SU-DHL-6 (cell line): Measurements from ENCODE around the gene TEX19.
"Not testable (repeated sequence)": the region's sequence is repeated elsewhere in the genome, so short reads cannot be mapped to it uniquely, and the experiment has no call there.

Experiments used
- H2AFZ ChIP-seq: fragments of 200-600 bp; sonication (generic); 2 replicates; pipeline ENCODE4 v1.6.1; 2014; ENCODE audit warnings: low read depth, mild to moderate bottlenecking, moderate library complexity, mixed read lengths, antibody characterized with exemption, low read length; ENCODE audit not compliant: severe bottlenecking
- H3F3A ChIP-seq: fragments of 200-600 bp; shearing (Covaris generic); 2 replicates; pipeline ENCODE4 v1.6.0; 2016; ENCODE audit warnings: antibody characterized with exemption, mild to moderate bottlenecking; ENCODE audit not compliant: insufficient read depth
- H3K27ac ChIP-seq: fragments of 200-600 bp; sonication (generic); 2 replicates; pipeline ENCODE4 v1.5.1; 2016; ENCODE audit warnings: low read depth, mild to moderate bottlenecking, low read length, moderate library complexity, mixed read lengths
- H3K27me3 ChIP-seq: fragments of 200-600 bp; sonication (generic), shearing (Covaris generic); 2 replicates; pipeline ENCODE4 v1.6.0; 2014; ENCODE audit warnings: mild to moderate bottlenecking, low read length
- H3K36me3 ChIP-seq: fragments of 200-600 bp; sonication (generic); 2 replicates; pipeline ENCODE4 v1.6.1; 2014; ENCODE audit warnings: mild to moderate bottlenecking, low read length, mixed read lengths
- H3K4me2 ChIP-seq: fragments of 300-600, 200-600 bp; shearing (Covaris generic), sonication (generic); 2 replicates; pipeline ENCODE4 v1.6.0; 2014; ENCODE audit warnings: low read length, low read depth, mild to moderate bottlenecking; ENCODE audit not compliant: poor library complexity, severe bottlenecking
- H3K4me3 ChIP-seq: fragments of 200-600 bp; sonication (generic); 2 replicates; pipeline ENCODE4 v1.5.1; 2014; ENCODE audit warnings: antibody characterized with exemption, low read length, mild to moderate bottlenecking, mixed read lengths; ENCODE audit not compliant: insufficient read depth, poor library complexity, severe bottlenecking
- H3K79me2 ChIP-seq: fragments of 200-600 bp; sonication (generic); 2 replicates; pipeline ENCODE4 v1.6.1; 2014; ENCODE audit warnings: mild to moderate bottlenecking, low read length, moderate library complexity; ENCODE audit not compliant: insufficient read depth
- H3K9ac ChIP-seq: fragments of 200-600 bp; sonication (generic); 2 replicates; pipeline ENCODE4 v1.7.0; 2014; ENCODE audit warnings: mild to moderate bottlenecking, low read length
- H3K9me2 ChIP-seq: fragments of 200-600 bp; sonication (generic); replicated peaks from 2 replicates; pipeline ENCODE4 v1.6.1; 2014; ENCODE audit warnings: low read length; ENCODE audit not compliant: insufficient read depth
- H3K9me3 ChIP-seq: fragments of 200-600 bp; sonication (generic); 2 replicates; pipeline ENCODE4 v1.6.1; 2014; ENCODE audit warnings: low read length, mixed read lengths; ENCODE audit not compliant: insufficient read depth
- H4K20me1 ChIP-seq: fragments of 200-600 bp; sonication (generic); 2 replicates; pipeline ENCODE4 v1.6.1; 2014; ENCODE audit warnings: low read depth, mild to moderate bottlenecking, antibody characterized with exemption, low read length, moderate library complexity, mixed read lengths
- EZH2phosphoT487 ChIP-seq: fragments of 200-600 bp; sonication (generic), shearing (Covaris generic); conservative IDR thresholded peaks from 2 replicates; pipeline ENCODE4 v1.6.1; 2018; ENCODE audit warnings: mild to moderate bottlenecking, antibody characterized with exemption, low read length, moderate library complexity, mixed read lengths
- TF ChIP-seq, protein P1 (sequence below): fragments of 200-600 bp; sonication (generic); IDR thresholded peaks from one replicate; pipeline ENCODE4 v1.5.1; 2017; ENCODE audit warnings: antibody characterized with exemption, mild to moderate bottlenecking, low read length, moderate library complexity; ENCODE audit not compliant: insufficient read depth, poor library complexity, severe bottlenecking

TEX19 gene

GRCh38 chr17:82376042-82376730 is 17.1 kb downstream of the TEX19 start:
- no peak overlapping the region for H3K27ac ChIP-seq
- no peaks in the 10 kb centered on the region for H3K79me2 ChIP-seq
- H2AFZ ChIP-seq = no peak overlapping the region
- TF ChIP-seq EZH2phosphoT487 = no peak
- TF ChIP-seq, protein P1, sequence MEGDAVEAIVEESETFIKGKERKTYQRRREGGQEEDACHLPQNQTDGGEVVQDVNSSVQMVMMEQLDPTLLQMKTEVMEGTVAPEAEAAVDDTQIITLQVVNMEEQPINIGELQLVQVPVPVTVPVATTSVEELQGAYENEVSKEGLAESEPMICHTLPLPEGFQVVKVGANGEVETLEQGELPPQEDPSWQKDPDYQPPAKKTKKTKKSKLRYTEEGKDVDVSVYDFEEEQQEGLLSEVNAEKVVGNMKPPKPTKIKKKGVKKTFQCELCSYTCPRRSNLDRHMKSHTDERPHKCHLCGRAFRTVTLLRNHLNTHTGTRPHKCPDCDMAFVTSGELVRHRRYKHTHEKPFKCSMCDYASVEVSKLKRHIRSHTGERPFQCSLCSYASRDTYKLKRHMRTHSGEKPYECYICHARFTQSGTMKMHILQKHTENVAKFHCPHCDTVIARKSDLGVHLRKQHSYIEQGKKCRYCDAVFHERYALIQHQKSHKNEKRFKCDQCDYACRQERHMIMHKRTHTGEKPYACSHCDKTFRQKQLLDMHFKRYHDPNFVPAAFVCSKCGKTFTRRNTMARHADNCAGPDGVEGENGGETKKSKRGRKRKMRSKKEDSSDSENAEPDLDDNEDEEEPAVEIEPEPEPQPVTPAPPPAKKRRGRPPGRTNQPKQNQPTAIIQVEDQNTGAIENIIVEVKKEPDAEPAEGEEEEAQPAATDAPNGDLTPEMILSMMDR = no peak
- H3K9me2 ChIP-seq = no peaks in the 10 kb centered on the region
- no peaks in the 10 kb centered on the region for H3F3A ChIP-seq
- H3K4me3 ChIP-seq = no peak overlapping the region
- H3K36me3 ChIP-seq = no peaks in the 10 kb centered on the region
- no peaks in the 10 kb centered on the region for H3K27me3 ChIP-seq
- no peak overlapping the region for H3K4me2 ChIP-seq
- H4K20me1 ChIP-seq = no peaks in the 10 kb centered on the region
- no peak overlapping the region for H3K9ac ChIP-seq
- no peaks in the 10 kb centered on the region for H3K9me3 ChIP-seq

GRCh38 chr17:82377294-82377693 is 18.2 kb downstream of the TEX19 start:
- H3F3A ChIP-seq, H3K4me2 ChIP-seq, H3K9me2 ChIP-seq, H4K20me1 ChIP-seq, H3K27me3 ChIP-seq, H2AFZ ChIP-seq, H3K79me2 ChIP-seq, H3K9ac ChIP-seq, H3K4me3 ChIP-seq, H3K27ac ChIP-seq, H3K36me3 ChIP-seq, H3K9me3 ChIP-seq: not testable (repeated sequence)

DNA sequence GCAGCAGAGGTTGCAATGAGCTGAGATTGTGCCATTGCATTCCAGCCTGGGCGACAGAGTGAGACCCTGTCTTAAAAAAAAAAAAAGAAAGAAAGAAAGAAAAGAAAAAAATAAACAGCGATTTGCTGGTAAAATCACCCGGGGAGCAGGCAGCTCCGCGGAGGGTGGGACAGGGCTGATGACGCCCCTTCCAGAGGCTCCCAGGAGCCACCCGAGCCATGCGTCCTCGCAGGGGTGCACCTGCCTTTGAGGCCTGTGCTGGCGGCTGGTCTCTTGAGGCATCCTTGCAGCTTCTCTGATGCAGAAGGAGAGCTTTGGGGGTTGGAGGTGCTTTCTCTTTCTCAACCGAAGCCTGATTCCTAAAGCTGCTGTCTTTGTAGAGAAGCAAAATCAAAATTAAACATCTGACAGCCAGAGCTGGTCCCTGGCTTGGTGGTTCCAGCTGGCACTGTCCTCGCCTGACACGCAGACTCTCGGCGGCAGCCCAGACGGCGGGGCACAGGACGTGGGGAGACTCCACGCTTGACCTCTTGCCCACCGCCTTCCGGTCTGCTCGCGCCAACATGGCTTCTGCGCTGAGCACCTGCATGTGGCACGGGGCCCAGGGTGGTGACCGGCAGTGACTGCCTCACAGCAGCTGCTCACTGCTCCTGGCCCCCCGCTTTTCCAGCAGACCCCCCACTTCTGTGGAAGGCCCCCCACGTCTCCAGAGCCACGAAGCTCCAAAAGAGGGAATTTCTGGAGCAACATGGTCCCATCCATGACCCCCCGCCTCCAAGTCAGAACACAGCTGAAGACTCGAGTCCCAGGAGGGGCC is 19.1 kb downstream of the TEX19 start:
- no peaks in the 10 kb centered on the region for H3F3A ChIP-seq
- H3K9ac ChIP-seq = no peak overlapping the region
- no peaks in the 10 kb centered on the region for H3K79me2 ChIP-seq
- no peak overlapping the region for H3K4me3 ChIP-seq
- no peak overlapping the region for H3K4me2 ChIP-seq
- H3K27ac ChIP-seq = no peak overlapping the region
- TF ChIP-seq, protein P1 = no peak
- no peak for TF ChIP-seq EZH2phosphoT487
- H3K27me3 ChIP-seq = no peaks in the 10 kb centered on the region
- H4K20me1 ChIP-seq = no peaks in the 10 kb centered on the region
- H3K9me2 ChIP-seq = no peaks in the 10 kb centered on the region
- no peaks in the 10 kb centered on the region for H3K9me3 ChIP-seq
- no peaks in the 10 kb centered on the region for H3K36me3 ChIP-seq
- no peak overlapping the region for H2AFZ ChIP-seq

GRCh38 chr17:82378741-82379021 is 19.6 kb downstream of the TEX19 start:
- Histone ChIP-seq H3K36me3 (no peaks in the 10 kb centered on the region), H3K4me3 (no peak overlapping the region), H3K27ac (no peak overlapping the region), H3K9me3 (no peaks in the 10 kb centered on the region), H3K9ac (no peak overlapping the region), H3F3A (no peaks in the 10 kb centered on the region), H3K4me2 (no peak overlapping the region), H3K27me3 (no peaks in the 10 kb centered on the region), H3K79me2 (no peaks in the 10 kb centered on the region), H4K20me1 (no peaks in the 10 kb centered on the region), H2AFZ (no peak overlapping the region), H3K9me2 (no peaks in the 10 kb centered on the region)
- TF ChIP-seq, protein P1 = no peak
- TF ChIP-seq EZH2phosphoT487 = no peak
